Vagina (tissue), 2 donors: ENCODE data around the gene UNKL. TPM values are rescaled to one million over a fixed set of nuclear protein-coding genes. Genes with fewer than 3 reads are reported as not detected.

ENCODE experiments used
- DNase-seq, 2 donors: peaks; one replicate each; pipeline ENCODE4 v3.0.0-alpha.2; 2017; ENCODE audit errors: extremely low spot score in 2 of 2
- H3K27ac ChIP-seq: fragments of 200-600 bp; sonication (generic); one replicate; pipeline ENCODE4 v1.5.1; 2019
- H3K27me3 ChIP-seq: fragments of 200-600 bp; sonication (generic); one replicate; pipeline ENCODE4 v1.5.1; 2019
- H3K36me3 ChIP-seq, 2 donors: fragments of 200-600 bp; sonication (generic); one replicate each; pipeline ENCODE4 v1.5.1; 2017 to 2019
- H3K4me1 ChIP-seq: fragments of 200-600 bp; sonication (generic); one replicate; pipeline ENCODE4 v1.5.1; 2019
- H3K4me3 ChIP-seq, 2 donors: fragments of 200-600 bp; sonication (generic); 1 replicate in 1 of 2; 2 replicates in 1 of 2; pipeline ENCODE4 v1.5.1; 2016 to 2019
- H3K9me3 ChIP-seq: fragments of 200-600 bp; sonication (generic); one replicate; pipeline ENCODE4 v1.5.1; 2019
- CTCF ChIP-seq, 3 experiments: fragments of 450-650 bp in 2 of 3; fragments of 200-600 bp in 1 of 3; sonication (generic) in 1 of 3; IDR thresholded peaks; one replicate each; pipeline ENCODE4 v1.5.1; 2017 to 2019; ENCODE audit warnings: antibody characterized with exemption in 3 of 3, mild to moderate bottlenecking in 2 of 3, moderate library complexity in 2 of 3
- POLR2A ChIP-seq, 2 donors: fragments of 450-650 bp; IDR thresholded peaks; one replicate each; pipeline ENCODE4 v1.6.1; 2017; ENCODE audit warnings: antibody characterized with exemption in 2 of 2, mild to moderate bottlenecking in 2 of 2, moderate library complexity in 2 of 2
- POLR2AphosphoS5 ChIP-seq, 2 donors: sonication (generic); formaldehyde crosslinking; IDR thresholded peaks; one replicate each; pipeline ENCODE4 v1.9.0; 2017; ENCODE audit warnings: antibody characterized with exemption in 2 of 2, mild to moderate bottlenecking in 2 of 2, low read depth in 1 of 2; ENCODE audit not compliant: insufficient read depth in 1 of 2
- intact Hi-C: fragments of 100-400 bp; cut with DNase I; formaldehyde crosslinking; loops from one replicate; pipeline ENCODE4 v1.15.1; 2023
- total RNA-seq: library from RNA; depleted of rRNA; stranded (reverse); fragments of >200 nt; gene quantifications from one replicate; pipeline ENCODE4 v1.2.3, GENCODE V29; 2016

The UNKL gene
- total RNA-seq, 1 donor from 2014 or later = 32.9 TPM

DNA sequence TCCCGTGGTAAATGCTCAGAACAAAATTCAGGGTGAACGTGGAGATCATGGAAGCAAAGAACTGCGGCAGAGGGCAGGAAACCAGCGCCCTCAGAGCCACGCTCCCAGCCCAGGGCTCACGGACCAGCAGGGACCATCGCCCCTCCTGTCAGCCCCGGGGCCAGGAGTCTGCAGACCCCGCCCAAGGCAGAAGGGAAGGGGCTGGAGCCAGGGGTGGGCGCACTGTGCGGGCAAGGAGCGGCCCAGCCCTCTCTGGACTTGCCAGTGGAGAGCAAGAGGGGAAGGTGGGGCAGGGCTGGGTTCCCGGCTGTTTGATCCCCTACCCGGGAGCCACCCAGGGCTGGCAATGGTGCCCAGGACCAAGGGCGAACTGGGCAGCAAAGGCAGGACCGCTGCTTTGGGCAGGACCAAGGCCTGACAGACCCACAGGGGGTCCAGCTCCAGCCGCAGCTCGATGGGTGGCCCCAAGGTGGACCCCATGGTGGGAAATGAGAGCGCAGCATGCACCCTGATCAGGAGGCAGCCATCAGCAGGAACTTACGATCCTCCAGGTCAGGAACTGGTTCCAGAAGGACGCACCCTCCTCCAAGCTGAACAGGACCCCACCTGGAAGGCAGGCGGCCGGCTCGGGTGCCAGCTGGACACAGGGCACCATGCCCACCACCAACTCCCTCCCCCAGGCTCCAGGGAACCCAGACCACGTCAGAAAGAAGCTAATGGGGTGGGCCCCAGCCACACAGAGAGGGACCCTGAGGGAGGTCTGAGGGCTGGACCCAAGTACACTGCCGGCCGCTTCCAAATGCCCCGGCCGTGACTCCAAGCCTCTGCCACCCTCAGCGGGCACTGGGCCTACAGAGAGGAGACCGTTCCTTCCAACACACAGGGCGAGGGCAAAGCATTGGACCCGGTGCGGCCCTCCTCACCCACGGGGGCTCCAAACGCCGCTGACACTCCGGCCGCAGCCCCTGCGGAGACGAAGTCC is 41.0 kb upstream of the UNKL start:
- Histone ChIP-seq H3K4me3 (no peak overlapping the region), H3K27ac (no peak overlapping the region), H3K36me3 (peaks cover 0 to 77% of the 10 kb centered on the region in 2 donors), H3K9me3 (no peaks in the 10 kb centered on the region), H3K4me1 (no peaks in the 10 kb centered on the region), H3K27me3 (no peaks in the 10 kb centered on the region)
- intact Hi-C loops = no loop called here
- DNase-seq = no peak
- TF ChIP-seq POLR2A (IDR thresholded peaks at IDR 0.05) (no peak), CTCF (IDR thresholded peaks at IDR 0.05) (no peak)

GRCh38 chr16:1454561-1454960 is 40.1 kb upstream of the UNKL start:
- Histone ChIP-seq H3K4me3 (no peak overlapping the region), H3K36me3 (peaks cover 0 to 76% of the 10 kb centered on the region in 2 donors), H3K27me3 (no peaks in the 10 kb centered on the region), H3K4me1 (no peaks in the 10 kb centered on the region), H3K27ac (no peak overlapping the region), H3K9me3 (no peaks in the 10 kb centered on the region)
- intact Hi-C loops = no loop called here
- TF ChIP-seq CTCF (IDR thresholded peaks at IDR 0.05) = no peak
- no peak for TF ChIP-seq POLR2AphosphoS5 (IDR thresholded peaks at IDR 0.05; ENCODE audit: insufficient read depth in 1 of 2, low read depth in 1 of 2)
- TF ChIP-seq POLR2A (IDR thresholded peaks at IDR 0.05) = no peak
- no peak for DNase-seq

DNA sequence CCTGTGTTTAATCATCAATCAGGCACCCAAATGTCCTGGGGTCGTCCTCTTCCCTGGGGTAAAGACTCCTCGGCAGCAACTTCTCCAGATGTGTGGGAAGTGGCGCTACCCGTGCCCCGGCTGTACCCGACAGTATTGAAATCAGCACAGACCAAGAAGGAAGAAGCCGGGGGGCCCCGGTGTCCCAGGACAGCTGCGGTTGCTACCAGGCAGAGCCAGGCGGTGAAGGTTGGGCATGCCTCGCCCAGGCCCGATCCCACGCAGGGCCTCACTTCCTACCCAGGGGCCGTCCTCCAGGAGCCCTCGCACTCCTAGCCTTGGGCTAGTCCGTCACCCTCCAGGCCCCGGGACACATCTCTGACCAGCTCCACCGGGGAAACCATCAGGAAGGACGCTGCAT is 38.8 kb upstream of the UNKL start:
- TF ChIP-seq POLR2AphosphoS5 (IDR thresholded peaks at IDR 0.05; ENCODE audit: insufficient read depth in 1 of 2, low read depth in 1 of 2) = no peak
- no peak for TF ChIP-seq CTCF (IDR thresholded peaks at IDR 0.05)
- TF ChIP-seq POLR2A (IDR thresholded peaks at IDR 0.05) = no peak
- DNase-seq = no peak
- Histone ChIP-seq H3K4me3 (no peak overlapping the region), H3K27me3 (no peaks in the 10 kb centered on the region), H3K27ac (no peak overlapping the region), H3K36me3 (peaks cover 0 to 74% of the 10 kb centered on the region in 2 donors), H3K9me3 (no peaks in the 10 kb centered on the region), H3K4me1 (no peaks in the 10 kb centered on the region)
- intact Hi-C loops = no loop called here

GRCh38 chr16:1452530-1452929 is 38.0 kb upstream of the UNKL start:
- peaks cover 0 to 73% of the 10 kb centered on the region in 2 donors for H3K36me3 ChIP-seq
- H3K27ac ChIP-seq = no peak overlapping the region
- intact Hi-C loops = no loop called here
- no peaks in the 10 kb centered on the region for H3K4me1 ChIP-seq
- no peak overlapping the region for H3K4me3 ChIP-seq
- DNase-seq = no peak
- TF ChIP-seq POLR2A (IDR thresholded peaks at IDR 0.05) (no peak), CTCF (IDR thresholded peaks at IDR 0.05) (no peak), POLR2AphosphoS5 (IDR thresholded peaks at IDR 0.05; ENCODE audit: insufficient read depth in 1 of 2, low read depth in 1 of 2) (no peak)
- H3K9me3 ChIP-seq = no peaks in the 10 kb centered on the region
- no peaks in the 10 kb centered on the region for H3K27me3 ChIP-seq
